GM12878 (cell line): Measurements from ENCODE around the gene GLP1R.

Source experiments
- ATF3 ChIP-seq: IDR thresholded peaks from 2 replicates; pipeline ENCODE4 v1.6.1; 2011; ENCODE audit warnings: low read depth, mild to moderate bottlenecking, low read length, moderate library complexity, borderline replicate concordance; ENCODE audit errors: extremely low read depth
- BACH1 ChIP-seq: fragments of 450-650 bp; IDR thresholded peaks from 2 replicates; pipeline ENCODE4 v1.6.1; 2017; ENCODE audit warnings: mild to moderate bottlenecking, borderline replicate concordance
- BHLHE40 ChIP-seq, 2 experiments: fragments of 450-650 bp in 1 of 2; IDR thresholded peaks; 2 replicates each; pipeline ENCODE4 v1.6.1; 2011 to 2017; ENCODE audit warnings: low read depth in 2 of 2, borderline replicate concordance in 1 of 2, improper control_type of control experiment in 1 of 2, low read length in 1 of 2, mild to moderate bottlenecking in 1 of 2
- CBFB ChIP-seq: IDR thresholded peaks from 2 replicates; pipeline ENCODE4 v1.6.1; 2016; ENCODE audit warnings: antibody characterized with exemption, low read depth
- CTCF ChIP-seq, 3 experiments: IDR thresholded peaks in 2 of 3; conservative IDR thresholded peaks in 1 of 3; 2 replicates each; pipeline ENCODE4 v1.5.1; 2011; ENCODE audit warnings: low read depth in 3 of 3, low read length in 3 of 3, mild to moderate bottlenecking in 3 of 3, control low read depth in 2 of 3, moderate library complexity in 2 of 3, inconsistent platforms in 1 of 3, mixed read lengths in 1 of 3; ENCODE audit not compliant: control insufficient read depth in 2 of 3, insufficient read depth in 1 of 3; ENCODE audit errors: extremely low read depth in 1 of 3
- ETV6 ChIP-seq, 2 experiments: fragments of 450-650 bp in 1 of 2; IDR thresholded peaks in 1 of 2; conservative IDR thresholded peaks in 1 of 2; 2 replicates each; pipeline ENCODE4 v1.6.1; 2014; ENCODE audit warnings: antibody characterized with exemption in 1 of 2, borderline replicate concordance in 1 of 2, low read depth in 1 of 2, mild to moderate bottlenecking in 1 of 2, moderate library complexity in 1 of 2
- EZH2 ChIP-seq: IDR thresholded peaks from 2 replicates; pipeline ENCODE4 v1.6.1; 2012; ENCODE audit warnings: low read depth, mild to moderate bottlenecking, control low read depth, inconsistent platforms, low read length, borderline replicate concordance; ENCODE audit not compliant: control insufficient read depth
- FOXM1 ChIP-seq: IDR thresholded peaks from 2 replicates; pipeline ENCODE4 v1.6.1; 2012; ENCODE audit warnings: low read depth, mild to moderate bottlenecking, inconsistent platforms, low read length, moderate library complexity
- HDAC6 ChIP-seq: fragments of 200-600 bp; sonication (generic); IDR thresholded peaks from one replicate; pipeline ENCODE4 v1.8.0; 2017; ENCODE audit warnings: antibody characterized with exemption; ENCODE audit not compliant: unreplicated experiment
- POLR2A ChIP-seq: IDR thresholded peaks from 2 replicates; pipeline ENCODE4 v1.6.1; 2011; ENCODE audit warnings: low read depth, mild to moderate bottlenecking, low read length
- RAD21 ChIP-seq: IDR thresholded peaks from 2 replicates; pipeline ENCODE4 v1.6.1; 2011; ENCODE audit warnings: mild to moderate bottlenecking, low read depth, low read length, moderate library complexity; ENCODE audit not compliant: insufficient read depth
- USF2 ChIP-seq: IDR thresholded peaks from 2 replicates; pipeline ENCODE4 v1.6.1; 2011; ENCODE audit warnings: low read depth, low read length, improper control_type of control experiment, borderline replicate concordance

- no peak for TF ChIP-seq EZH2
- no peak for TF ChIP-seq BHLHE40 (IDR thresholded peaks at IDR 0.05; ENCODE audit: borderline replicate concordance in 1 of 2, low read depth in 2 of 2, low read length in 1 of 2)
- TF ChIP-seq CBFB = no peak
- no peak for TF ChIP-seq CTCF (IDR thresholded peaks at IDR 0.05 in 2 of 3, conservative IDR thresholded peaks at IDR 0.05 in 1 of 3; ENCODE audit: control insufficient read depth in 2 of 3, extremely low read depth in 1 of 3, insufficient read depth in 1 of 3, low read depth in 3 of 3, low read length in 3 of 3)
- TF ChIP-seq ETV6 (conservative IDR thresholded peaks at IDR 0.05 in 1 of 2, IDR thresholded peaks at IDR 0.05 in 1 of 2; ENCODE audit: borderline replicate concordance in 1 of 2, low read depth in 1 of 2) = no peak
- TF ChIP-seq FOXM1 = no peak
- no peak for TF ChIP-seq ATF3
- no peak for TF ChIP-seq POLR2A
- TF ChIP-seq BACH1 = no peak
- TF ChIP-seq RAD21 = no peak
- TF ChIP-seq USF2 = no peak
- no peak for TF ChIP-seq HDAC6
These were observed 65.8 kb downstream of the GLP1R start for GRCh38 chr6:39114388-39114703.
